ENCODE data around the gene PELI1.

The PELI1 gene

GRCh38 chr2:64165706-64166105 lies 21.5 kb upstream of the PELI1 start:
- TF ChIP-seq CTCF (IDR thresholded peaks at IDR 0.05; ENCODE audit: low read depth, low read length) = no peak
- TF ChIP-seq POLR2A (IDR thresholded peaks at IDR 0.05; ENCODE audit: extremely low read depth, insufficient read length) = no peak
- TF ChIP-seq MYC (IDR thresholded peaks at IDR 0.05; ENCODE audit: low read depth, low read length) = no peak
- TF ChIP-seq MAX (IDR thresholded peaks at IDR 0.05; ENCODE audit: low read depth, low read length) = no peak
- H3K4me3 ChIP-seq (ENCODE audit: low read depth, low read length) = no peak overlapping the region
- DNase-seq (ENCODE audit: low read depth) = no peak

- DNase-seq (ENCODE audit: low read depth) = no peak
- no peak overlapping the region for H3K4me3 ChIP-seq (ENCODE audit: low read depth, low read length)
- TF ChIP-seq CTCF (IDR thresholded peaks at IDR 0.05; ENCODE audit: low read depth, low read length) (no peak), MYC (IDR thresholded peaks at IDR 0.05; ENCODE audit: low read depth, low read length) (no peak), POLR2A (IDR thresholded peaks at IDR 0.05; ENCODE audit: extremely low read depth, insufficient read length) (no peak)
Observed at GRCh38 chr2:64164629-64165028, 20.4 kb upstream of the PELI1 start.

- TF ChIP-seq MAX (IDR thresholded peaks at IDR 0.05; ENCODE audit: low read depth, low read length) (no peak), POLR2A (IDR thresholded peaks at IDR 0.05; ENCODE audit: extremely low read depth, insufficient read length) (no peak), CTCF (IDR thresholded peaks at IDR 0.05; ENCODE audit: low read depth, low read length) (no peak), MYC (IDR thresholded peaks at IDR 0.05; ENCODE audit: low read depth, low read length) (no peak)
- H3K4me3 ChIP-seq (ENCODE audit: low read depth, low read length) = no peak overlapping the region
- DNase-seq (ENCODE audit: low read depth) = no peak
Observed at GRCh38 chr2:64162516-64162915, 18.3 kb upstream of the PELI1 start.

GRCh38 chr2:64157792-64158191 lies 13.6 kb upstream of the PELI1 start:
- H3K4me3 ChIP-seq (ENCODE audit: low read depth, low read length) = no peak overlapping the region
- TF ChIP-seq POLR2A (IDR thresholded peaks at IDR 0.05; ENCODE audit: extremely low read depth, insufficient read length) = no peak
- TF ChIP-seq CTCF (IDR thresholded peaks at IDR 0.05; ENCODE audit: low read depth, low read length) = no peak
- no peak for TF ChIP-seq MYC (IDR thresholded peaks at IDR 0.05; ENCODE audit: low read depth, low read length)
- TF ChIP-seq MAX (IDR thresholded peaks at IDR 0.05; ENCODE audit: low read depth, low read length) = no peak
- DNase-seq (ENCODE audit: low read depth) = no peak

GRCh38 chr2:64153811-64154210 lies 9.6 kb upstream of the PELI1 start:
- no peak for TF ChIP-seq MYC (IDR thresholded peaks at IDR 0.05; ENCODE audit: low read depth, low read length)
- no peak for TF ChIP-seq POLR2A (IDR thresholded peaks at IDR 0.05; ENCODE audit: extremely low read depth, insufficient read length)
- TF ChIP-seq CTCF (IDR thresholded peaks at IDR 0.05; ENCODE audit: low read depth, low read length) = no peak
- TF ChIP-seq MAX (IDR thresholded peaks at IDR 0.05; ENCODE audit: low read depth, low read length) = no peak
- no peak for DNase-seq (ENCODE audit: low read depth)
- no peak overlapping the region for H3K4me3 ChIP-seq (ENCODE audit: low read depth, low read length)

GRCh38 chr2:64151476-64151875 lies 7.3 kb upstream of the PELI1 start:
- H3K4me3 ChIP-seq (ENCODE audit: low read depth, low read length) = no peak overlapping the region
- no peak for DNase-seq (ENCODE audit: low read depth)
- TF ChIP-seq MAX (IDR thresholded peaks at IDR 0.05; ENCODE audit: low read depth, low read length) (no peak), POLR2A (IDR thresholded peaks at IDR 0.05; ENCODE audit: extremely low read depth, insufficient read length) (no peak), MYC (IDR thresholded peaks at IDR 0.05; ENCODE audit: low read depth, low read length) (no peak), CTCF (IDR thresholded peaks at IDR 0.05; ENCODE audit: low read depth, low read length) (no peak)

Data from NB4 (cell line).